ENCODE data around the gene ADAMTSL2.

ADAMTSL2 gene

GRCh38 chr9:133535306-133535877, 888 bp downstream of the ADAMTSL2 start:
- DNase-seq (ENCODE audit: low read depth): no peak

GRCh38 chr9:133536080-133536479, 1.6 kb downstream of the ADAMTSL2 start:
- DNase-seq (ENCODE audit: low read depth): no peak

- no peak for DNase-seq (ENCODE audit: low read depth)
Observed at GRCh38 chr9:133536536-133536935, 2.0 kb downstream of the ADAMTSL2 start.

- no peak for DNase-seq (ENCODE audit: low read depth)
Observed at GRCh38 chr9:133537257-133537656, 2.8 kb downstream of the ADAMTSL2 start.

GRCh38 chr9:133538176-133538575, 3.7 kb downstream of the ADAMTSL2 start:
- DNase-seq (ENCODE audit: low read depth): no peak

GRCh38 chr9:133538851-133539833, 4.6 kb downstream of the ADAMTSL2 start:
- DNase-seq (ENCODE audit: low read depth): no peak

- no peak for DNase-seq (ENCODE audit: low read depth)
Observed at GRCh38 chr9:133539991-133540697, 5.6 kb downstream of the ADAMTSL2 start.

- no peak for DNase-seq (ENCODE audit: low read depth)
Observed at GRCh38 chr9:133540698-133541025, 6.2 kb downstream of the ADAMTSL2 start.

GRCh38 chr9:133542002-133542401, 7.5 kb downstream of the ADAMTSL2 start:
- no peak for DNase-seq (ENCODE audit: low read depth)

- DNase-seq (ENCODE audit: low read depth): no peak
Observed at GRCh38 chr9:133543772-133544467, 9.4 kb downstream of the ADAMTSL2 start.

GRCh38 chr9:133545494-133546286, 11.2 kb downstream of the ADAMTSL2 start:
- DNase-seq (ENCODE audit: low read depth): no peak

GRCh38 chr9:133546287-133546680, 11.8 kb downstream of the ADAMTSL2 start:
- DNase-seq (ENCODE audit: low read depth): no peak

- DNase-seq (ENCODE audit: low read depth): no peak
Observed at GRCh38 chr9:133547116-133547515, 12.6 kb downstream of the ADAMTSL2 start.

GRCh38 chr9:133551446-133551845, 16.9 kb downstream of the ADAMTSL2 start:
- DNase-seq (ENCODE audit: low read depth): no peak

- DNase-seq (ENCODE audit: low read depth): no peak
Observed at GRCh38 chr9:133552236-133552635, 17.7 kb downstream of the ADAMTSL2 start.

- no peak for DNase-seq (ENCODE audit: low read depth)
Observed at GRCh38 chr9:133553123-133553522, 18.6 kb downstream of the ADAMTSL2 start.

GRCh38 chr9:133553973-133554713, 19.6 kb downstream of the ADAMTSL2 start:
- no peak for DNase-seq (ENCODE audit: low read depth)

GRCh38 chr9:133554729-133555128, 20.2 kb downstream of the ADAMTSL2 start:
- DNase-seq (ENCODE audit: low read depth): no peak

GRCh38 chr9:133556354-133556753, 21.9 kb downstream of the ADAMTSL2 start:
- no peak for DNase-seq (ENCODE audit: low read depth)

GRCh38 chr9:133557581-133557980, 23.1 kb downstream of the ADAMTSL2 start:
- no peak for DNase-seq (ENCODE audit: low read depth)
